Mesothelial cell of epicardium (in vitro differentiated cells): ENCODE measurements around the gene TEX2. TPM values are rescaled to one million over a fixed set of nuclear protein-coding genes. Genes with fewer than 3 reads are reported as not detected.

Experiments used
- DNase-seq, 2 experiments: peaks; one replicate each; pipeline ENCODE4 v3.0.0; 2021; ENCODE audit warnings: low spot score in 2 of 2; ENCODE audit not compliant: unreplicated experiment in 2 of 2
- H3K27ac Mint-ChIP-seq: 2 replicates; pipeline ENCODE4 v1.8.0; 2021; ENCODE audit warnings: mixed read lengths
- H3K27me3 Mint-ChIP-seq: 2 replicates; pipeline ENCODE4 v1.8.0; 2021; ENCODE audit warnings: low read depth, mixed read lengths
- H3K36me3 Mint-ChIP-seq: 2 replicates; pipeline ENCODE4 v1.8.0; 2021; ENCODE audit warnings: mixed read lengths
- H3K4me1 Mint-ChIP-seq: 2 replicates; pipeline ENCODE4 v1.8.0; 2021; ENCODE audit warnings: mixed read lengths
- H3K4me3 Mint-ChIP-seq: 2 replicates; pipeline ENCODE4 v1.8.0; 2021; ENCODE audit warnings: mild to moderate bottlenecking, moderate library complexity, mixed read lengths
- H3K9me3 Mint-ChIP-seq: 2 replicates; pipeline ENCODE4 v1.8.0; 2021; ENCODE audit warnings: mixed read lengths
- CTCF ChIP-seq: fragments of 200-600 bp; sonication (generic); IDR thresholded peaks from one replicate; pipeline ENCODE4 v1.5.0; 2021; ENCODE audit warnings: antibody characterized with exemption; ENCODE audit not compliant: unreplicated experiment
- total RNA-seq: library from RNA; stranded (reverse); gene quantifications from 3 replicates; pipeline ENCODE4 v1.2.1, GENCODE V29; 2021

TEX2 gene
- total RNA-seq, 1 donor from 2014 or later: 27.1 TPM

GRCh38 chr17:64176556-64176955 lies 86.5 kb downstream of the TEX2 start:
- H3K27me3 Mint-ChIP-seq: no peaks in the 10 kb centered on the region
- H3K4me1 Mint-ChIP-seq: peaks cover 9% of the 10 kb centered on the region
- no peak overlapping the region for H3K27ac Mint-ChIP-seq
- no peak for TF ChIP-seq CTCF
- H3K36me3 Mint-ChIP-seq: peaks cover 24% of the 10 kb centered on the region
- H3K4me3 Mint-ChIP-seq: no peak overlapping the region
- H3K9me3 Mint-ChIP-seq: no peaks in the 10 kb centered on the region
- DNase-seq: no peak

DNA sequence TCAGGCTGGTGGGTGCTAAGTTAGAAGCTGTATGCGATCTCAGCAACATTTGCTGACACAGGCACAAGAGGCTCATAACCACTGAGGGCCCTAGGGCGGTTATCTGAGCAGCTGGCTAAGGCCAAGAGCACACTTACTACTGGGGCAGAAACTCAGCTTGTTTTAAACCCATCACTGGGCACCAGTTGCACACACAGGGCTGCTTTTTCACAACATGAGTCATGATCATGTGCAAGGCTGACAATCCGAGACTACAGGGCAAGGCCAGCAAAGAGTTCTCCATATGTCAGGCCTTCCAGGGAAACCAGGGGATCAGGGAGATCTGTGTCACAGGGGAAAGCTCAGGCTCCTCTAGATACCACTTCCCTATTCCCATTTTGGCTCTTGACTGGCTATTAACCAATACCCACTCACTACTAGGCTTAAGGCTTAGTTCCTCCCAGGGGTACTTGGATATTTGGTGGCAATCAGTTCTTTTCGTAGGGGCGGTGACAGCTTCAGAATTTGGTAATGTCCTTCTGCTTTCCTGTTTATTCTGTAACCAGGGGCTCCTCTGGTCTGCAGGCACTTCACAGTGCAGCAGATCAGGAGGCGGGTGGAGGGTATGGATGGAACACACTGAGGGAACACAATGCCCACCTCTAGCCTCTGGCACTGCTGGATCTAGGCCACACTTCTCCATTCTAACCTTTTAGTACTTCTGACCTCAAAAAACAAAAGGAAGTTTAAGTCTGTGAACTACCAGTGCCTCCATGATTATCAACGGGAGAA lies 88.2 kb downstream of the TEX2 start:
- Mint-ChIP-seq H3K27me3 (no peaks in the 10 kb centered on the region), H3K9me3 (no peaks in the 10 kb centered on the region), H3K27ac (no peak overlapping the region), H3K4me3 (no peak overlapping the region), H3K36me3 (peaks cover 30% of the 10 kb centered on the region), H3K4me1 (peaks cover under 1% of the 10 kb centered on the region)
- DNase-seq: no peak
- TF ChIP-seq CTCF: no peak

DNA sequence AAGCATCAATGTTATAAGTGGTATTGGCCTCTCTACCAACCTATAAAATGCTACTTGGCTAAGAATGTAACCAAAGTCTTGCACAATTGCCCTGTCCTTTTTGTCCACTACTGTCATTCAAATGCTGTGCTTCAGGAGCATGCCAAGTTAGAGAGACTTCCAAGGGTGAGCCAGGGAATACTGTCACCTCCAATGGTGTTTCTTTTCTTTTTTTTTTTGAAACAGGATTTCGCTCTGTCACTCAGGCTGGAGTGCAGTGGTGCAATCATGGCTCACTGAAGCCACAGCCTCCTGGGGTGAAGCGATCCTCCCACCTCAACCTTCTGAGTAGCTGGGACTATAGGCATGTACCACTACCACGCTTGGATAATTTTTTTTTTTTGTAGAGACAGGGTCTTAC lies 89.4 kb downstream of the TEX2 start:
- H3K9me3 Mint-ChIP-seq: no peaks in the 10 kb centered on the region
- H3K4me1 Mint-ChIP-seq: no peaks in the 10 kb centered on the region
- H3K4me3 Mint-ChIP-seq: no peak overlapping the region
- H3K27me3 Mint-ChIP-seq: no peaks in the 10 kb centered on the region
- no peak for DNase-seq
- peaks cover 19% of the 10 kb centered on the region for H3K36me3 Mint-ChIP-seq
- H3K27ac Mint-ChIP-seq: no peak overlapping the region
- no peak for TF ChIP-seq CTCF

DNA sequence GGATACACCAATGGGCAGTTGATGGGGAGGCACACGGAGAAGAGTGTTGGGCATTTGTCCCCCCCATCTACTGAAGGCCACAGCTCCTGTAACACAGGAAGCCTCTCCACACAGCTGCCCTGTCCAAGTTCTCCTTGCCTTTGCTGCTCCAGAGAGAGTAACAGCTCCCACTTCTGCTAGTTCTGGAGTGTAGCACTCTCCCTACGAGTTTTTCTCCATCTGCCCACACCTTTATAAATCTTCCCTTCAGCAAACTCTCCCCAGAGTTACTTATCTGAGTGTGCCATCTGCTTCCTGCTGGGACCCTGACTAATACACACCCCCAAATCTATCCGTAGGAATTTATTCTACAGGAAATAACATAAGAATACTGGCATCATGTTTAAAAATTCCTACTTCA lies 90.5 kb downstream of the TEX2 start:
- no peak for TF ChIP-seq CTCF
- H3K4me1 Mint-ChIP-seq: no peaks in the 10 kb centered on the region
- peaks cover 17% of the 10 kb centered on the region for H3K36me3 Mint-ChIP-seq
- H3K27me3 Mint-ChIP-seq: no peaks in the 10 kb centered on the region
- no peaks in the 10 kb centered on the region for H3K9me3 Mint-ChIP-seq
- no peak overlapping the region for H3K4me3 Mint-ChIP-seq
- no peak for DNase-seq
- no peak overlapping the region for H3K27ac Mint-ChIP-seq

DNA sequence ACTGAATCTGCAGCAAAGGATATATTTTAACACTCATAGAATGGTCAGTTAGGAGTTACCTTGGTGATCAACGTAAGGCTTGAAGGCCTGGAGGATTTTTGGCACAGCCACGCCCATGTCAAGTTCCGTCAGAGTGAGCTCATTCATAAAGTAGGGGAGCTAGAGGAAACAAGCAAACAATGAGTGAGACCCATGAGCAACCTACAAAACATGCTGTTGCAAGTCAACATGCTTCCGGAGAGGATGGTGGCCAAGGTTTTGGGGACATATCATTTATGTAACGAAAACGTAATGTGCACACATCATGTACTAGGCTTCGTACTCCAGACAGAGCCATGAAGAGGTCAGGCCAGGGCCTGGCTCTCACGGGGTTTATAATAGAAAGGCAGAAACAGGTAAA lies 92.0 kb downstream of the TEX2 start:
- H3K27ac Mint-ChIP-seq: no peak overlapping the region
- H3K4me3 Mint-ChIP-seq: no peak overlapping the region
- H3K27me3 Mint-ChIP-seq: no peaks in the 10 kb centered on the region
- no peak for TF ChIP-seq CTCF
- peaks cover 25% of the 10 kb centered on the region for H3K36me3 Mint-ChIP-seq
- DNase-seq: no peak
- H3K9me3 Mint-ChIP-seq: no peaks in the 10 kb centered on the region
- H3K4me1 Mint-ChIP-seq: no peaks in the 10 kb centered on the region
